Heart right ventricle (tissue), 16 donors: Measurements from ENCODE around the gene SYTL3. TPM values are rescaled to one million over a fixed set of nuclear protein-coding genes. Genes with fewer than 3 reads are reported as not detected.

Source experiments
- ATAC-seq, 8 donors: fragments of 200-7000 bp; cut with Tn5 transposase; one replicate each; pipeline ENCODE4 v1.9.1; 2020; ENCODE audit warnings: mild to moderate bottlenecking in 8 of 8, moderate library complexity in 8 of 8, moderate number of reproducible peaks in 1 of 8
- DNase-seq, 2 donors: peaks; one replicate each; pipeline ENCODE4 v3.0.0-alpha.2; 2020
- H3K27ac ChIP-seq, 10 donors: fragments of 200-600 bp; sonication (generic) in 2 of 10; one replicate each; pipeline versions ENCODE4 v1.5.0 to v1.8.0; 2020 to 2022; ENCODE audit warnings: mild to moderate bottlenecking in 3 of 10
- H3K27me3 ChIP-seq, 7 donors: fragments of 200-600 bp; one replicate each; pipeline ENCODE4 v1.8.0; 2021 to 2022; ENCODE audit warnings: mild to moderate bottlenecking in 2 of 7
- H3K36me3 ChIP-seq, 9 donors: fragments of 200-600 bp; sonication (generic) in 1 of 9; one replicate each; pipeline versions ENCODE4 v1.5.0 to v1.8.0; 2020 to 2022; ENCODE audit warnings: mild to moderate bottlenecking in 2 of 9
- H3K4me1 ChIP-seq, 9 donors: fragments of 200-600 bp; sonication (generic) in 1 of 9; one replicate each; pipeline versions ENCODE4 v1.5.0 to v1.8.0; 2020 to 2022; ENCODE audit warnings: mild to moderate bottlenecking in 4 of 9
- H3K4me3 ChIP-seq, 10 donors: fragments of 200-600 bp; sonication (generic) in 2 of 10; one replicate each; pipeline versions ENCODE4 v1.5.0 to v1.8.0; 2020 to 2022; ENCODE audit warnings: mild to moderate bottlenecking in 7 of 10, moderate library complexity in 2 of 10
- H3K9me3 ChIP-seq, 11 donors: fragments of 200-600 bp in 10 of 11; sonication (generic) in 2 of 11; one replicate each; pipeline versions ENCODE4 v1.5.0 to v1.8.0; 2013 to 2022; ENCODE audit warnings: mild to moderate bottlenecking in 2 of 11, control low read depth in 1 of 11, moderate library complexity in 1 of 11
- WGBS, 2 donors: extraction: QIAGEN DNeasy Blood & Tissue Kit; methylation state at CpG; one replicate each; pipeline ENCODE4 v1.1.7; 2013; ENCODE audit warnings: inconsistent platforms in 1 of 2; 5-methylcytosine and 5-hydroxymethylcytosine counted together
- intact Hi-C, 10 donors: fragments of 100-400 bp; cut with DNase I; formaldehyde crosslinking; loops; one replicate each; pipeline versions ENCODE4 v1.11.1 to v1.14.2; 2022
- polyA plus RNA-seq, 2 donors: library from polyadenylated mRNA; stranded (reverse); fragments of 200-250 nt; gene quantifications; one replicate each; pipeline ENCODE4 v1.2.3, GENCODE V29; 2013
- total RNA-seq, 10 donors: library from RNA; stranded (reverse); fragmentation: NEBNext Ultra II Directional in 3 of 10; extraction: Animal tissue kit (Norgen Biotek cat#: 25700) in 3 of 10; gene quantifications; one replicate each; pipeline versions ENCODE4 v1.2.1 to v1.2.4, GENCODE V29; 2021 to 2023
- TF ChIP-seq, protein P1 (sequence below), 9 donors: fragments of 200-600 bp; sonication (generic) in 2 of 9; IDR thresholded peaks; one replicate each; pipeline versions ENCODE4 v1.5.0 to v1.8.0; 2021 to 2022; ENCODE audit warnings: antibody characterized with exemption in 9 of 9, mild to moderate bottlenecking in 5 of 9, moderate library complexity in 1 of 9
- donor health status: Arrhythmogenic right ventricular cardiomyopathy.
- donor health status: ischemic (EF 13 %, LVEDD 7.1; RV severe dilation, severe dysfunction).
- donor health status: healthy with polysubstance abuse.
- donor health status: DM: no; HTN: yes; CAD: no.
- donor health status: DM: no; HTN: no; CAD: no.
- donor health status: ischemic (EF 25% LVEDD 6.9; RV normal size, moderate dysfunction).
- donor health status: ischemic (EF 25% LVEDD 5.7; RV mildly dilated, moderate dysfunction).
- donor health status: healthy.
- donor health status: DM: yes; HTN: yes; CAD: no.
- donor health status: Ischemic cardiomyopathy.
- donor health status: ischemic (EF 35%, LVEDD 5.7; RV mildly dilated, moderate dysfunction).
- donor health status: nonischemic (EF 11% LVEDD 7.7; RV severe dilation, severe dysfunction).
- donor health status: DM: yes; HTN: yes; CAD: no.
- donor health status: PGD.
- donor health status: ischemic (EF 29% LVEDD 5.4; RV normal size, mild dysfunction).
- donor health status: nonischemic (EF 23%, LVEDD 6.1; RV moderate dilation, normal function).

The SYTL3 gene
- total and polyA plus RNA-seq, 12 donors: 3.6 to 11.9 (median 8.1) TPM

DNA sequence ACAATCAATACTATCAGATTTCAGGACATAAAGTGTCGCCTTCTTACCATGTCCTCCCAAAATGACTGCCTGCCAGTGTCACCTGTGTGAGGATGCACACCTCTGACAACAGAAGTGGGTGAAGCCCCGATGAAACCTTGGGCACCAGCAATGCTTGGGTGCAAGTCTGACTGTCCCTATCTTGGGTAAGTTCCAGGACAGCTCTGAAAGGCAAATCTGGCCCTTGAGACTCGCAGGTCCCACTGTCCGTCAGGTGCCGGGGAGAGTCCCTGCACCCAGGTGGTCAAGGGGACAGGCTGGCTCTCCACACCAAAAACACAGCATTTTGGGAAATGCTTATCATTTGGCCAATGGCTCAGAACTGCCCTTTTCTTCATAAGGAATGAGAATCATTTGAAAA lies 126.0 kb downstream of the SYTL3 start:
- Histone ChIP-seq H3K4me1 (peaks cover 2 to 31% (median 14%) of the 10 kb centered on the region in 9 donors), H3K27me3 (no peaks in the 10 kb centered on the region), H3K4me3 (no peak overlapping the region), H3K36me3 (peaks cover 0 to 99% (median 35%) of the 10 kb centered on the region in 9 donors), H3K27ac (no peak overlapping the region), H3K9me3 (no peaks in the 10 kb centered on the region)
- ATAC-seq (no peak), DNase-seq (no peak)
- TF ChIP-seq, protein P1, sequence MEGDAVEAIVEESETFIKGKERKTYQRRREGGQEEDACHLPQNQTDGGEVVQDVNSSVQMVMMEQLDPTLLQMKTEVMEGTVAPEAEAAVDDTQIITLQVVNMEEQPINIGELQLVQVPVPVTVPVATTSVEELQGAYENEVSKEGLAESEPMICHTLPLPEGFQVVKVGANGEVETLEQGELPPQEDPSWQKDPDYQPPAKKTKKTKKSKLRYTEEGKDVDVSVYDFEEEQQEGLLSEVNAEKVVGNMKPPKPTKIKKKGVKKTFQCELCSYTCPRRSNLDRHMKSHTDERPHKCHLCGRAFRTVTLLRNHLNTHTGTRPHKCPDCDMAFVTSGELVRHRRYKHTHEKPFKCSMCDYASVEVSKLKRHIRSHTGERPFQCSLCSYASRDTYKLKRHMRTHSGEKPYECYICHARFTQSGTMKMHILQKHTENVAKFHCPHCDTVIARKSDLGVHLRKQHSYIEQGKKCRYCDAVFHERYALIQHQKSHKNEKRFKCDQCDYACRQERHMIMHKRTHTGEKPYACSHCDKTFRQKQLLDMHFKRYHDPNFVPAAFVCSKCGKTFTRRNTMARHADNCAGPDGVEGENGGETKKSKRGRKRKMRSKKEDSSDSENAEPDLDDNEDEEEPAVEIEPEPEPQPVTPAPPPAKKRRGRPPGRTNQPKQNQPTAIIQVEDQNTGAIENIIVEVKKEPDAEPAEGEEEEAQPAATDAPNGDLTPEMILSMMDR (IDR thresholded peaks at IDR 0.05): no peak
- intact Hi-C loops: no loop called here
- WGBS, 2 donors: 92% methylated on average over 5 of the region's 5 CpGs

DNA sequence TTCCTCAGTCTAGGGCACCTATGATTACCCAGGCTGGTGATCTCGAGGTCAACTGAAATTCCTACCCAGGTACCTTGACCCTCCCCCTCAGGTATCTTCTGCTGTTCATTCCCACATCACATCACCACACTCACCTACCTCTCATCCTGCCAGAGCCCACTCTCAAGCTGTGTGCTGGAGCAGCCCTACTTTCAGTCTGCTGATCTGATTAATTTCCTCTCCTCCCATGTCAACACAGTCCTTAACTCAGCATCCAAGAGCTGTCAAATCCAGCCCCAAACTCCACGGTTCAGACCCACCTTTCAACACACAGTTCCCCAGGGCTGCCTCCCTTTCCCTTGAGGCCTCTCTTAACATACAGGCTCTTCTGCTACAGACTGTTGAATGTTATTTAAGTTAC lies 126.9 kb downstream of the SYTL3 start:
- Histone ChIP-seq H3K27me3 (no peaks in the 10 kb centered on the region), H3K4me1 (peaks cover 0 to 22% (median 5%) of the 10 kb centered on the region in 9 donors), H3K4me3 (no peak overlapping the region), H3K27ac (no peak overlapping the region), H3K36me3 (peaks cover 0 to 99% (median 39%) of the 10 kb centered on the region in 9 donors), H3K9me3 (no peaks in the 10 kb centered on the region)
- ATAC-seq: no peak
- TF ChIP-seq, protein P1 (IDR thresholded peaks at IDR 0.05): no peak
- WGBS, 2 donors: 66 to 86% methylated on average over 2 of the region's 2 CpGs
- intact Hi-C loops: no loop called here
- DNase-seq: no peak

DNA sequence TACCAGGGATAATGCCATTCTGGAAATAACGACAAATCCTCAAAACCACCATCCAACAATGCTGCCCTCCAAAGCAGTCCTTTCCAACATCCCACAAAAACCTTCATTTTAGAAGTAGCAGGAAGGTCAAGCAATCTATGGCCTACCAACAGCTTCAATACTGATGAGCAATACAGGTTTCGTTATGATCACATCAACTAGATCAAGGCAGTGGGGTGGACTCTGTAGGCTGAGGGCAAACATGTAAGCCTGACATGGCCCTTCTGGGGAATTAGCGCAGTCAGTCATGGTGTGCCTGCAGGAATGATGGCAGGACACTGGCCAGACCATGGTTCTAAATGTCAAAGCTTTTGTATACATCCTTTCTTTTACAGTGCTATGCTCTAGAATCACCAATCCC lies 127.7 kb downstream of the SYTL3 start:
- Histone ChIP-seq H3K4me1 (peaks cover 0 to 16% (median 0%) of the 10 kb centered on the region in 9 donors), H3K36me3 (peaks cover 0 to 99% (median 41%) of the 10 kb centered on the region in 9 donors), H3K4me3 (no peak overlapping the region), H3K9me3 (no peaks in the 10 kb centered on the region), H3K27me3 (no peaks in the 10 kb centered on the region), H3K27ac (no peak overlapping the region)
- ATAC-seq: no peak
- TF ChIP-seq, protein P1 (IDR thresholded peaks at IDR 0.05): no peak
- intact Hi-C loops: no loop called here
- 97 to 99% methylated on average over 3 of the region's 3 CpGs for WGBS, 2 donors
- DNase-seq: no peak

DNA sequence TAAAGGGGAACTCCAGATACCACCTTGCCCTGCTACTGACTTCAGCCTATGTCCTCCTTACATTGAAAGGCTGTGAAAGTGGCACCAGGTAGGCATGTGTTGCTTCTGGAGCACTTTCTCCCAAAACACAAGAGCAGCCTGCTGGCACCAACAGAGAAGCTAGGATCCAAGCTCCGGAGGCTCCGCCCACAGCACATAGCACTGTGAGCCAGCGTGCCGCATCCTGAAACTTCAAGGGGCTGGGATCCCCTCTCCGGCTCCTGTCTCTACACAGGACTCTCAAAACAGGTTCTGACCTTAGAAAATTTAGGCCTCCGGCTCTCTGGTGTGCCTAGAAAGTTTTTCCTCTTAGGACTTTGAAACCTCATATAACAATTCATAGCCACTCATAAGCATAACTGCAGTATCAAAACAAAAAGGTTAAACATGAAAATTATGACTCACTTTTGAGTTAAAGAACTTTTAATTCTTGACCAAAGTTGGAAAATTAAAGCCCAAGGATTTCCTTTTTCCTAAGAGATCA lies 128.2 kb downstream of the SYTL3 start:
- TF ChIP-seq, protein P1 (IDR thresholded peaks at IDR 0.05): no peak
- intact Hi-C loops: no loop called here
- ATAC-seq (peak in 2 of 8 donors; percentile 55 to 56), DNase-seq (no peak)
- 81 to 85% methylated on average over 6 of the region's 6 CpGs for WGBS, 2 donors
- peaks cover 0 to 16% (median 0%) of the 10 kb centered on the region in 9 donors for H3K4me1 ChIP-seq
- peaks cover 0 to 99% (median 43%) of the 10 kb centered on the region in 9 donors for H3K36me3 ChIP-seq
- no peak overlapping the region for H3K27ac ChIP-seq
- no peaks in the 10 kb centered on the region for H3K27me3 ChIP-seq
- H3K4me3 ChIP-seq: no peak overlapping the region
- no peaks in the 10 kb centered on the region for H3K9me3 ChIP-seq
